HG02759 (cell line): ENCODE results near the gene ARMC9.
"Not testable (repeated sequence)": the region's sequence is repeated elsewhere in the genome, so short reads cannot be mapped to it uniquely, and the experiment has no call there.

Source experiments
- ATAC-seq: cut with Tn5 transposase; IDR thresholded peaks from one replicate; pipeline ENCODE4 v1.9.1; 2021; ENCODE audit warnings: mild to moderate bottlenecking, moderate library complexity; ENCODE audit not compliant: unreplicated experiment

ARMC9 gene, protein sequence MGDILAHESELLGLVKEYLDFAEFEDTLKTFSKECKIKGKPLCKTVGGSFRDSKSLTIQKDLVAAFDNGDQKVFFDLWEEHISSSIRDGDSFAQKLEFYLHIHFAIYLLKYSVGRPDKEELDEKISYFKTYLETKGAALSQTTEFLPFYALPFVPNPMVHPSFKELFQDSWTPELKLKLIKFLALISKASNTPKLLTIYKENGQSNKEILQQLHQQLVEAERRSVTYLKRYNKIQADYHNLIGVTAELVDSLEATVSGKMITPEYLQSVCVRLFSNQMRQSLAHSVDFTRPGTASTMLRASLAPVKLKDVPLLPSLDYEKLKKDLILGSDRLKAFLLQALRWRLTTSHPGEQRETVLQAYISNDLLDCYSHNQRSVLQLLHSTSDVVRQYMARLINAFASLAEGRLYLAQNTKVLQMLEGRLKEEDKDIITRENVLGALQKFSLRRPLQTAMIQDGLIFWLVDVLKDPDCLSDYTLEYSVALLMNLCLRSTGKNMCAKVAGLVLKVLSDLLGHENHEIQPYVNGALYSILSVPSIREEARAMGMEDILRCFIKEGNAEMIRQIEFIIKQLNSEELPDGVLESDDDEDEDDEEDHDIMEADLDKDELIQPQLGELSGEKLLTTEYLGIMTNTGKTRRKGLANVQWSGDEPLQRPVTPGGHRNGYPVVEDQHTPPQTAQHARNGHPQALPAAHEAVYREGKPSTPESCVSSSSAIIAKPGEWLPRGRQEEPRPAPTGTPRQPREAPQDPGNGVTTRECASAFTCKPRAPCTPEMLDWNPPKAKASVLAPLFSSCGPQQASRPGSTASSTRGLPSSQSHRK

DNA sequence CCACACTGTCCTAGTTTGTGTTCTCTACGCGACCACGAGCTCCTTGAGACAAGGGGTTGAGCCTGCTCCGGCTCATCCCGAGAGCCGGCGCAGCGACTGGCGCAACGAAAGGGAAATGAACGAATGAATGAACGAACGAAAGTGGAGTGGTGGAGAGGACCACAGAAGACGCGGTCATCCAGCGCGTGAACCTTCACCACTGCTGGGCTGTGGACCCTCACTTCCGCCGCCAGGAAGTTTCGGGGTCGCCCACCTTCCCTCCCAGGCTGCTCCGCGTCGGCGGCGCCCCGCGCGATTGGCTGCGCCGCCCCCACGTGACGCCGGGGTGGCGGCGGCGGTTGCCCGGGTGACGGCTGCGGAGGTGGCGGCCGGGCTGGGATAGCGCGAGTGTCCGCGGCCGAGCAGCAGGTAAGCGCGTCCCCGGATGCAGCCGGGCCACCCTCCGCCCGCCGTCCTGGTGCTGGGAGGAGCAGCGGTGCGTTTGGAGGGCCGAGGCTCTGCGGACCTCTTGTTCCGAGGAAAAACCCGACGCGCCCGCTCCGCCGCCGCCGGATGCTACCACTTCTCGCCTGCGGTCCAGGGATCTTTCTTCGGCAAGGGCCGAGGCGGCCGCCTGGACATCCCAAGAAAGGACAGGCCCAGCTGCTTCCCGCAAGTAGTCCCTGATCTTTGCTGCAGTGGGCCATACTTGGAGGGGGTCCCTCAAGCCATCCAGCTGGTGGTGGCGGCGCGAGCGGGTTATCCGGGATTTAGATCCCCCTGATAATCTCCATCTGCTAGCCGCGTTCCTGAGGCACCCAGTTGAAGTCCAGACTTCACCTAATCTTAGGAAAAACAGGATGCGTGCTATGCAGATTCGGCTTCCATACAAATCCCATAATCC lies at the start of gene ARMC9:
TSS of gene ARMC9 (plus strand) at position 341 of the 883 bp plus-strand sequence. CDS start 7,608 bp downstream, outside the sequence.
- ATAC-seq, result peak; percentile 98

DNA sequence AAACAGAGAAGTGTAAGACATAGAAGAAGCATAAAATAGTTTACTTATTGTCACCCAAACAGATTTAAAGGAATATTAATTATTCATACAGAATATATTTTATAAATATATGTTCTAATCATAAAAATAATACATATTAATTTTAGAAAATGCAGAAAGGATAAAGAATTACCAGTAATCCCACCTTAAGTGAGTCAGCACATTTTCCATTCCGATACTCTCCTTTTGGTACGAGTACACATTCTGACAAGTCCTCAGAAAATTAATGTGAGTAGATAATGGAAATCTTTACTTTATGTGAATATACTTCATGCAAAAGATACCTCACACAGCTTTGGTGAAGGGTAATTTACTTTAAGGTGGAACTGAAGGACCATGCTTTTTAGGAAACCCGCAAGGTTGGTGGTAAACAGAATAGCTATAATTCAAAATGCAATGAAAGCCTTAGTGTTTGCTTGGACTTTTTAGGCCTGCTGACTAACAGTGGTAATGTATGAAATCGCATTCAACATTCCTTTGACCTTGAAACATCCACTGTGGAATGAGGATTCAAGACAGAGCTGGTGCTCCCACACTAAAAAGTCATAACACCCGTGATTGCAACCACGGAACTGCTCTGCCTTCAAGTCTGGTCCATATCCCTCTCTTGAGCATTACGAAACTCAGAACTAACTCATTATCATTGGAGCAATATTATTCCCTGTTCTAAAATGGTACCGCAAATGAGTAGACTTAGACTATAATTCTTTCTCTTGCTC lies 45.5 kb upstream of the ARMC9 start:
- no peak for ATAC-seq

DNA sequence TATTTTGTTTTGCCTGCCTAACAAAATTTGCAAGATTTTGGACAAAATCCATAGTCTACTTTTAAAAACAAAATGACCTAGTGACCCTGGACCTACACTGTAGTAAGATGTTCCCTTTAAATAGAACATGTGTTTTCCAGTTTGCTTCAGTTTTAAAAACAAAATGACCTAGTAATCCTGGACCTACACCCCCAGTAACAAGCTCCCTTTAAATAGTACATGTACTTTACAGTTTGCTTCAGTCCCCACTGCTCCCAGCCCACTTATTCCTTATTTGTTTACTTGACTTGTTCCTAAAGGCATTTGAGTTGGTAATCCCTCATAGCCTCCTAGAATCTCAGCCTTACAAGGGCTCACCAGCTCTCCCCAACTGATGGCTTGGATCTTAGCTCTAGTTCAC lies 39.1 kb upstream of the ARMC9 start:
- ATAC-seq, result no peak

DNA sequence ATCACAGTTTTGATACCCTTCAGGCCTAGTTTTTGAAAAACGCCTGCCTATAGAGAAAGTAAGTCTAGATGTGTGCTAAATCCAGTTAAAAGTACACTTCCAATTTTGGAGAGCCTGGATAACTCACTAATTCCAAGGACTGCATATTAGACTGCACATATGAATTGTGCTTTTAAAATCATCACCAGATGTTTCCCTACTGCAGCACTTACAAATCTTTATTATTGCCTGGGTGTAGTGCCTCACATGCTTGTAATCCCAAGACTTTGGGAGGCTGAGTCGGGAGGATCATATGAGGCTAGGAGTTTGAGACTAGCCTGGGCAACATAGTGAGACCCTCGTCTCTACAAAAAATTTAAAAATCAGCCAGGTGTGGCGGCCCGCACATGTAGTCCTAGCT lies 37.7 kb upstream of the ARMC9 start:
- ATAC-seq, result no peak

DNA sequence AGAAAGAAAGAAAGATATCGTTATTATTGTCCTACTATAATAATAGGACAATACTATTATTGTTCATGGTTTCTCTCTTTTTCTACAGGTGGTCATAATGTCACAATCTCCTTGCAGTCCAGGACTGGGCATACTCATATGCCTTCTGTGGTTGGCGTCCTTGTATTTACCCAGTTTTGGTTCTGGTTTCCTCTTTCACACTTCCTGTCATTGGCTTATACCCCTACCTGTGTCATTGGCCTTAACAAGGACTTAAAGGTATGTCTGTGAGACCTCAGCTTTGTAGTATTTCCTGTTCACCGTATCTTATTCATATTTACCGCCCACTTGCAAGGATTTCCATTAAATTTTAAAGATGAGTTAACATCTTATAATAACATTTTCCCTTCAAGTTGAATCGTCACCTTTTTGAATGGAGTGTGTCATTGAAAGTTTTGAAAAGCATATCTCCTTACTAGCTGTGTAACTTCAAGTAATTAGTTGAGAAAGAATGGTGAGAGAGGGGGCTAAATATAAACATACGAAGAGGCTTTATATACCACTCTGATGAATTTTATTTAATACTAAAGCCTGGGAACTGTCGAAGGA lies 37.1 kb upstream of the ARMC9 start:
- no peak for ATAC-seq

DNA sequence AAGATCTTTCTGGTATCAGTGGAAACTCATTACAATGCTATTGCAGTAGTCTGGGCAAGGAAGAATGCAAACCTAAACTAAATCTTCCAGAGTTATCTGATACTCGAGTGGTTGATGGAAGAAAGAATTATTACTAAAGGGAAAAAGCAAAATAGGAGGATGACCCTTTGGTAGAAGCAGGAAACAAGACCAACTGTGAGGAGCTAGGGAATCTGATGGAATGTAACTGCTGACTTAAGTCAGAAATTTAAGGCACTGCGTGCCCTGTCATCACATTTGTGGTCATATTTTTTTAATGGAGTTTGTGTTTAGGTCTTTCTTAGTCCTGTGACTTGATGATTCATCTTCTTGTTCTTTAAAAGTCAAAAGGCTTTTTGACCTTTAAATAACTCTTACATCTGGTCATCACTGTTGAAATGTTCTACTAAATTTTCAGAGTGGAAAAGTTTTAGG lies 36.5 kb upstream of the ARMC9 start:
- no peak for ATAC-seq

DNA sequence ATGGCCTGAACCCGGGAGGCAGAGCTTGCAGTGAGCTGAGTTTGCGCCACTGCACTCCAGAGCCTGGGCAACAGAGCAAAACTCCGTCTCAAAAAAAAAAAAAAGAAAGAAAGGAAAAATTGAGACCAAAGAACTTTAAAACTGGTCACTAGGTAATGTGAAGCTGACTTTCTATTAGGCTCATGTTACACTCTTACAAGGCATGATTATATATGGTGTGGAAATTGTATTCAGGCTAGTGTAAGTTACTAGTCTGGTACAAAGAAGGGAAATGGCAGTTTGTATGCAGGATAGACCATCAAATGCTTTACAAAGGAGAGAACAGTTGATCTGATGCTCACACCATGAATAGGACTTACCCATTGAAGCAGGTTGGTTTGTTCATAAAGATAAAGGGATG lies 35.4 kb upstream of the ARMC9 start:
- ATAC-seq, result no peak

DNA sequence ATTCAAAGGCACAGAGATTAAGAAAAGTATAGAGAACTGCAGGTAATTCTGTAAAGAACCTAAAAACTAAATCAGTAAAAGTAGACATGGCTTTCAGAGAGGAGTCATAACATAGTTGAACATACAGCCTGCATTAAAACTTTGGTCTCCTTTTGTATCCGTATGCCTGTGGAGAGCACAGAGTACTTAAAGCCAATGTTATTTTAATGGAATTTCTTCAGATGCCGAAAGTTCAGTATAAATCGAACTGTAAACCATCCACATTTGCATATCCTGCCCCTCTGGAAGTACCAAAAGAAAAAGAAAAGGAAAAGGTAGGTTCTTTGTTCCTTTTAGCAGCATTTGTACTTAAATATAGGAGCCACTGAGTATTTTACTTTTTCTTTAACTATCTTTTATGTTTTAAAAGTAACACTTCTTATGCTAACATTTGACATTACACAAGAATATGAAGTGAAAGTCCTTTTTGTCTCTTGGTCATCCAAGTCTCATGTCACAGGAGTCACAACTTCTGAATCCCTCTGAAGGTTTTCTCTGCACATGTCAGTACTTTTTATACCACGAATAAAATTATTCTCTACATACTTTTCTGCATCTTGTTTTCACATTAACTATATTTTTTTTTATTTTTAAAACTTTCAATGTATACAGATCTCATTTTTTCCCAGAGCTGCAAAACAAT lies 34.9 kb upstream of the ARMC9 start:
- no peak for ATAC-seq

DNA sequence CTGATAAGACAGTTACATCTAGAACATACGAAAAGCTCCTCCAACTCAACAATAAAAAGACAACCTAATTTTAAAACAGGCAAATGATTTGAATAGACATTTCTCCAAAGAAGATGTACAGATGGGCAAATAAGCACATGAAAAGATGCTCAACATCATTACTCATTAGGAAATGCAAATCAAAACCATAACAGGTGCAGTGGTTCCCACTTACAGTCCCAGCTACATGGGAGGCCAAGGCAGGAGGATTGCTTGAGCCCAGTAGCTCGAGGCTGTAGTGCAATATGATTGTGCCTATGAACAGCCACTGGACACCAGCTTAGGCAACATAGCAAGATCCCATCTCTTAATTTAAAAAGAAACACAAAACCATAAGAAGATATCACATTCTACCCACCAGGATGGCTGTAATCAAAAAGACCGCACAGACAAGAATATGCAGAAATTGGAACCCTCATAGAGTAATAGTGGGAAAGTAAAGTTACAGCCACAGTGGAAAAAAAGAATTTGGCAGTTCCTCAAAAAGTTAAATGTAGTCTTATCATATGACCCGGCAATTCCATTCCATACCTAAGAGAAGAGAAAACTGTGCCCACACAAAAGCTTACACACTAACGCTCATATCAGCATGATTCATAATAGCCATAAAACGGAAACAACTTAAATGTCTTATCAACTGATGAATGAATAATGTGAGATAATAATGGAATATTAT lies 30.5 kb upstream of the ARMC9 start:
- no peak for ATAC-seq

DNA sequence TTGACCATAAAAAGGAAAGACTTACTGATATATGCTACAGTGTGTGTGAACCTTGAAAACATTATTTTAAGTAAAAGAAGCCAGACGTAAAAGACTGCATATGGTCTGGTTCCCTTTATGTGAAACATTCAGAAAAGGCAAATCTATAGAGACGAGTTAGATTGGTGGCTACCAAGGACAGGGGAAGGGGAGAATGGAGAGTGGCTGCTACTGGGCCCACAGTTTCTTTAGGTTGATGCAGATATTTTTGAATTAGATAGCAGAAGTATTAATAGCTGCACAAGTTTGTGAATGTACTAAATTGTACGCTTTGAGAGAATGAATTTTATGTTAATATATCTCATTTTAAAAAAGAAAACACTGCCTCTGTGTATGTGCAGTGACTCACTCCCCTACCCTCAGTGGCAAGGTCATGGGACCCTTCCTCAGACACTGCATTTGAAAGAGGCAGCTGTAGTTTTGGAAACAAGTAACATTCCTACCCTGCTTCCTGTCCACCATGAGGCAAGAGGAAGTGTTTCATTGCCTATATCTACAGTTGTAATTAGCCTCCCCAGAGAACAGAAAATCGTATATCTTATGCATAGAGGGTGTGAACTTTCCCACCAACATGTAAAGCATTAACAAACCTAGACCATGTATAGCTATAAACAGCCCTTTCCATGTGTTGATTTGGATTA lies 29.8 kb upstream of the ARMC9 start:
- ATAC-seq, result no peak

DNA sequence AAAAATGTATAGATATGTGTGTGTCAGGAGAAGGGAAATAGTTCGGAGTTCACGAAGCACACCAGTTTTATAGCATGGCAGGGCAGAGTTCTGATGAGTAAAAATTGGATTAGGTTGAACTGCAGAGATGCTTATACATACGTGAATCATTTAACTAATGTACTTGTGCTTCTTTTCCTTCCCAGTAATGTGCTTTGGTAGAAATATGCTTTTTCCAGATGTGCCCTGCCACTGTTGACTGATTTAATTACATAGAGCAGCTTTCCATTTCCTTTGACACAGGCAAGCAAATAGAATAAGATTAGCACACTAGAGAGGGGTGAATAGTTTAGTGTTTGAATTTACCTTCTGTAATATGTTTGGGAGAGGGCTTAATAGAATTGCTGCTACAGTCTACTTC lies 28.9 kb upstream of the ARMC9 start:
- no peak for ATAC-seq

DNA sequence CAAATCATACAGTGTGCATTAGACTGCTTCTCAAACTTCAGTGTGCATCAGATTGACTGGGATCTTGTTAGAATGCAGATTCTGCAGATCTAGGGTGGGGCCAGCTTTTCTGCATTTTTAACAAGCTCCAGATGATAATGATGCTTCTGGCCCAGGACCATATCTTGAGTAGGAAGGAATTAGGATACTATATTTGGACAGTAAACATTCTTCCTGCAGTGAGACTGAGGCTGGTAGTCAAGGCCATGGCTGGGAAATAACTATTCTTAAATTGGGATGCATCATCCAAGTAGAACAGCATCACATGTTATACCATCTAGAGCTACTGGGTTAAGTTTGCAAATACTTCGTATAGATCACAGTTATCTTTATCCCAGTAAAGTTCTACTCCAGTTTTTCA lies 28.4 kb upstream of the ARMC9 start:
- no peak for ATAC-seq

DNA sequence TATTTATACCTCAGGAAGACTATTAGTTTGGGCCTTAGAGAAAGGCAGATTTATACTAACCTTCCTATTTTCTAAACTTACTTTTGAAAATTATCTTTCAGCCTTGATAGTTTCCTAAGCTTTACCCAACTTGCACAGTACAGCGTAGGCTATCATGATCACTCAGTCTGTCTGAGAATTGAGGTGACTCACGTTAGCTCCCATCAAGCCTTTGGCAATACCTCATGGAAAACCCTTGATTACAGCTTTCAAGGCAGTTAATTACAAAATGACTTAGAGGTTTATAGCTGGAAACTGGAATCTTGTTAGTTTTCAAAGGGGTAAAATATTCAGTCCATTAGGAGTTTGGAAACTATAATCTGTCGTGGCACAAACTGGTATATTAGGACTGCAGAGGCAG lies 26.4 kb upstream of the ARMC9 start:
- ATAC-seq, result no peak

DNA sequence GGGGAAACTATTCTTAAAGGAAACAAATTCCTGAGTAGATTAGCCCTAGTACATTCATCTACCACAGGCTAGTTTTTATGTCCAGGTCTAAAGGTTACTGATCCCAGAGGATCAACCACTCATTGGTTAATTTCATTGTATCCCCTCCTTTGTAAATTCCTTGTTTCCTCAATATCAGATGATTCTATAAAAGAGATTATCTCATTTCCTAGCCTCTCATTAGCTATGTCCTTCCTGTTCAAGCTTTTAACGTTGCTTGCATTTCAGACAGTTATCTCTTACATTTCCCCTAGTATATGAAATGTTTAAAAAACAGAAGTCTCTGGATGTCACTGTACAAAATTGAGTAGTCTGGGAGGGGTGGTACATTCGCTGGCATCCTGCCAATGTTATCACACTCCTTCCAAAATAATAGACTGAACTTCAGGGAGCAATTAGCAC lies 24.2 kb upstream of the ARMC9 start:
- ATAC-seq, result no peak

DNA sequence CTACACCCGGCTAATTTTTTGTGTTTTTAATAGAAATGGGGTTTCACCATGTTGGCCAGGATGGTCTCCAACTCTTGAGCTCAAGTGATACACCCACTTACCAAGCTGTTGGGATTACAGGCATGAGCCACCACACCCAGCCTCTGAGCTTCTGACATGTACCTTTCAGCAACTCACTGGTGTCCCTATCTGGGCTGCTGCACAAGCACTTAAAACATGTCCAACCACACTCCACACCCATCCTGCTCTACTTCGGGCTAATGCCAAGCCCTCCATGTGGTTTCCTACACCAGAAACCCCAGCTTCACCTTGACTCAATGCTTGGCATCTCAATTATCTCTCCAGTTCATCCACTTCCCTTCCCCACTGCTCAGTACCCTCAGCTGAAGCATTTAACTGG lies 22.4 kb upstream of the ARMC9 start:
- no peak for ATAC-seq

DNA sequence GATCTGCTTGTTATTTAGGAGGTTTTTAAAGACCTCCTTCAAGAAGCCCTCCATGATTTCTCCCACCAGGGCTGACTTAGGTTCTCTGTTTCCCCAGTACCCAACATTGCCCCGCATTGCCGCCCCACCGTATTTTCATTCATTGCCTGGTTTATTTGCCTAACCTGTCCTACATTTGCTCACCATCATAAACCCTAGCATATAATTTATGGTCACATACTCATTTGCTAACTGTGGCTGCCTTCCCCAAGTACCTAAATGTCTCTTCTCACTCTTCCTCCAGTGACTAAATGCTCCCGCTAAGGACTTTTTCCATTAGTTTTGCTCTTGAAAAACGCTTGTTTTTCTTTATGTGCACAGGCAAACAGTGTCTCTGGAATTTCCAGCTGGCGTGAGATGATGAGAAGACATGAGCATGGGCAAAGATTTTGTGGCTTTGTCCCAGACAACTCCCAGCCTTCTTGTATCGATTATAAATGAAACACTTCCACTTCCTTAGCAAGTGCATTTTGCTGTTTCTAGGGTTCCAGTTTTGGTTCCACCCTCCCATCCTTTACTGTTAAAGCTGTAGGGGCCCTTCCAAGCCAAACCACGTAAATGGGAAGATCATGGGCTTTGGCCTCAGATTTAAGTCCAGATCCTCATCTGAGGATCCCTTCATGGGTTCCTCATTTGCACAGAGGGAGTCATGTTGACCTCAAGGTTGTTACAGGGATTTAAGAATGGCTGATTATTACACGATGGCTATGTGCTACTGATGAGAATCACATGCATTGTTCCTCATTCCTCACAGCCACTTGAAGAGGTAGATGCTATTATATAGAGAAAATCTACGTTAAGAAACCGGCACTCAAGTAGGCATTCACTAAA lies 21.0 kb upstream of the ARMC9 start:
- no peak for ATAC-seq

DNA sequence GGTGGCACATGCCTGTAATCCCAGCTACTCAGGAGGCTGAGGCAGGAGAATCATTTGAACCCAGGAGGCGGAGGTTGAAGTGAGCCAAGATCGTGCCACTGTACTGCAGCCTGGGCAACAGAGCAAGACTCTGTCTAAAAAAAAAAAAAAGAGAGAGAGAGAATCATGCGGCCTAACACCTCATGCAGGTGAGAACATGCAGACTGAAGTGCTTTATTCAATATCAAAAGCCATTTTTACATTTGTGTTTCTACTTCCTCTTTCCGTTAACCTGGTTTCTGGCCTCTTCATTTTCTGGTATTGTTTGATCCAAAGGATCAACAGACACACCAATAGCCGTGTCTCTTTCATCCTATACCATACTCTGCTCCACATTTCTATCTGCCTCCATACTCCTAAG lies 19.6 kb upstream of the ARMC9 start:
- ATAC-seq, result not testable (repeated sequence)
